ENCODE data around the gene MYOZ2. TPM values are rescaled to one million over a fixed set of nuclear protein-coding genes. Genes with fewer than 3 reads are reported as not detected.
"Not testable (repeated sequence)": the region's sequence is repeated elsewhere in the genome, so short reads cannot be mapped to it uniquely, and the experiment has no call there.

The MYOZ2 gene
- polyA plus RNA-seq, 1 experiment, result 0.17 TPM

GRCh38 chr4:119138046-119138445, 2.4 kb downstream of the MYOZ2 start:
- CTCF ChIA-PET, result interaction anchor here (0.8 to 1.7 kb wide), 2 partner anchors 12 to 26 kb away, joined by 3 to 4 read pairs; no protein-coding TSS in a partner anchor
- POLR2A ChIA-PET, result interaction anchor here (0.7 kb wide), 1 partner anchor 110 kb away, joined by 3 read pairs; no protein-coding TSS in a partner anchor

DNA sequence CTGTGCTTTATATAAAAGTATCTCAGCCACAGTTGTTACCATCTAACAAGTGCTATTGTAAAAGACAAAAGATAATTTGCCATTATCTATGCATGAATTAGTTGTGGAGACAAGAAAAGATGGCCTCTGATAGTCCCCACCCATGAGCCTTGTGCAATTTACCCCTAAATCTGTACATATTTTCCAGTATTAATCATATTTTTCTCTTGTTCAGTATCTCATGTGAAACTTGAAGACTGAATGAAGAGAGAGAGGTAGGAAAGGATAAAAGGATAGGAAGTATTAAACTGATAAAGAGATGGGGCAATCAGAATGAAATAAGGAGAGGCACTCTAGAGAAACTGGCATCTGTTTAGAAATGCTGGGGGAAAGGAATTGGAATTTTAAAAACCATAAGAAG, 3.7 kb downstream of the MYOZ2 start:
- POLR2A ChIA-PET, result no interaction called here
- TF ChIP-seq, protein P1, sequence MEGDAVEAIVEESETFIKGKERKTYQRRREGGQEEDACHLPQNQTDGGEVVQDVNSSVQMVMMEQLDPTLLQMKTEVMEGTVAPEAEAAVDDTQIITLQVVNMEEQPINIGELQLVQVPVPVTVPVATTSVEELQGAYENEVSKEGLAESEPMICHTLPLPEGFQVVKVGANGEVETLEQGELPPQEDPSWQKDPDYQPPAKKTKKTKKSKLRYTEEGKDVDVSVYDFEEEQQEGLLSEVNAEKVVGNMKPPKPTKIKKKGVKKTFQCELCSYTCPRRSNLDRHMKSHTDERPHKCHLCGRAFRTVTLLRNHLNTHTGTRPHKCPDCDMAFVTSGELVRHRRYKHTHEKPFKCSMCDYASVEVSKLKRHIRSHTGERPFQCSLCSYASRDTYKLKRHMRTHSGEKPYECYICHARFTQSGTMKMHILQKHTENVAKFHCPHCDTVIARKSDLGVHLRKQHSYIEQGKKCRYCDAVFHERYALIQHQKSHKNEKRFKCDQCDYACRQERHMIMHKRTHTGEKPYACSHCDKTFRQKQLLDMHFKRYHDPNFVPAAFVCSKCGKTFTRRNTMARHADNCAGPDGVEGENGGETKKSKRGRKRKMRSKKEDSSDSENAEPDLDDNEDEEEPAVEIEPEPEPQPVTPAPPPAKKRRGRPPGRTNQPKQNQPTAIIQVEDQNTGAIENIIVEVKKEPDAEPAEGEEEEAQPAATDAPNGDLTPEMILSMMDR (IDR thresholded peaks at IDR 0.05; ENCODE audit: insufficient read depth, low read depth, low read length), result no peak
- Histone ChIP-seq H3K36me3 (ENCODE audit: control insufficient read depth, insufficient read depth, low read length) (no peaks in the 10 kb centered on the region), H3K27me3 (ENCODE audit: control insufficient read depth, insufficient read depth, low read length) (no peaks in the 10 kb centered on the region), H3K4me3 (ENCODE audit: low read depth, low read length) (no peak overlapping the region)
- CTCF ChIA-PET, result no interaction called here
- no peak for DNase-seq (ENCODE audit: low read depth)

More at GRCh38 chr4:119138046-119138445, 2.4 kb downstream of the MYOZ2 start:
- H3K36me3 ChIP-seq (ENCODE audit: control insufficient read depth, insufficient read depth, low read length), result no peaks in the 10 kb centered on the region
- TF ChIP-seq, protein P1 (IDR thresholded peaks at IDR 0.05; ENCODE audit: insufficient read depth, low read depth, low read length), result no peak
- no peak for DNase-seq (ENCODE audit: low read depth)
- no peaks in the 10 kb centered on the region for H3K27me3 ChIP-seq (ENCODE audit: control insufficient read depth, insufficient read depth, low read length)
- H3K4me3 ChIP-seq (ENCODE audit: low read depth, low read length), result no peak overlapping the region

DNA sequence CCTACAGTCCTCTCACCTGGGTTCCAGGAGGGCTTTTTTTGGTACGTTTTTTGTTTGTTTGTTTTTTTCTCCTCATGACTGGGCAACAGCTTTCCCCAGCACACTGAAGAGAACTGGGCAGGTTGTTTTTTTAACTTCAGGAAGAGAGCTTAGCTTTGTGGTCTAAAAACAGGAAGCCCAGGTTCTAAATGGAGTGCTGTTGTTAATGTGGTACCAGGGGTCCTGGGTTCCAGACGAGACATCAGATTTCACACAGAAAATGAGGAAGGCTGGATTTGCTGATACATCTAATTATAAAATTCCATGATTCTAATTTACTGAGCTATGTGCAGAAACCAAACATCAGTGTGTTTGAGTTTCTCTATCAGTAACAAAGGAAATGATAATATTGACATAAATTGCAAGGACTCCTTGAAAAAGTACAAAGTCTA, 4.2 kb downstream of the MYOZ2 start:
- ChIA-PET CTCF (no interaction called here), POLR2A (no interaction called here)
- H3K36me3 ChIP-seq (ENCODE audit: control insufficient read depth, insufficient read depth, low read length), result no peaks in the 10 kb centered on the region
- DNase-seq (ENCODE audit: low read depth), result no peak
- H3K4me3 ChIP-seq (ENCODE audit: low read depth, low read length), result no peak overlapping the region
- TF ChIP-seq, protein P1 (IDR thresholded peaks at IDR 0.05; ENCODE audit: insufficient read depth, low read depth, low read length), result no peak
- H3K27me3 ChIP-seq (ENCODE audit: control insufficient read depth, insufficient read depth, low read length), result no peaks in the 10 kb centered on the region

GRCh38 chr4:119141283-119141682, 5.7 kb downstream of the MYOZ2 start:
- H3K36me3 ChIP-seq (ENCODE audit: control insufficient read depth, insufficient read depth, low read length); DNase-seq (ENCODE audit: low read depth); H3K27me3 ChIP-seq (ENCODE audit: control insufficient read depth, insufficient read depth, low read length); POLR2A ChIA-PET; H3K4me3 ChIP-seq (ENCODE audit: low read depth, low read length); CTCF ChIA-PET: not testable (repeated sequence)

DNA sequence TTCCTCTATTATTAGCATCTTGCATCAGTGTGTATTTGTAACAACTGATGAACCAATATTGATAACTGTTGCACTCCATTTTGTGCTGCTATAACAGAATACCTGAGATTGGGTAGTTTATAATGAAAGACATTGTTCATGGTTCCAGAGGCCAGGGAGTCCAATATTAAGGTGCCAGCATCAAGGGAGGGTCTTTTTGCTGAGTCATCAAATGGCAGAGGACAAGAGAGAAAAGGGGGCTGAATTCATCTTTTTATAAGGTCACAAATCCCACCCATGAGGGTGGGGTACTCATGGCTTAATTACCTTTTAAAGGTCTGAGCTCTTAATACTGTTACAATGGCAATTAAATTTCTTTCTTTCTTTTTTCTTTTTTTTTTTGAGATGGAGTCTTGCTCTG, 7.2 kb downstream of the MYOZ2 start:
- CTCF ChIA-PET, result interaction anchor here (0.9 kb wide), 1 partner anchor 13 kb away, joined by 3 read pairs; no protein-coding TSS in a partner anchor
- Histone ChIP-seq H3K36me3 (ENCODE audit: control insufficient read depth, insufficient read depth, low read length) (no peaks in the 10 kb centered on the region), H3K27me3 (ENCODE audit: control insufficient read depth, insufficient read depth, low read length) (no peaks in the 10 kb centered on the region), H3K4me3 (ENCODE audit: low read depth, low read length) (no peak overlapping the region)
- TF ChIP-seq, protein P1 (IDR thresholded peaks at IDR 0.05; ENCODE audit: insufficient read depth, low read depth, low read length), result no peak
- POLR2A ChIA-PET, result no interaction called here
- no peak for DNase-seq (ENCODE audit: low read depth)

- POLR2A ChIA-PET, result interaction anchor here (0.6 kb wide), 1 partner anchor 10 kb away, joined by 8 read pairs; no protein-coding TSS in a partner anchor
- CTCF ChIA-PET, result interaction anchor here (0.9 kb wide), 1 partner anchor 14 kb away, joined by 3 read pairs; no protein-coding TSS in a partner anchor
- DNase-seq (ENCODE audit: low read depth); H3K36me3 ChIP-seq (ENCODE audit: control insufficient read depth, insufficient read depth, low read length); H3K27me3 ChIP-seq (ENCODE audit: control insufficient read depth, insufficient read depth, low read length); H3K4me3 ChIP-seq (ENCODE audit: low read depth, low read length): not testable (repeated sequence)
Observed at GRCh38 chr4:119143341-119143740, 7.7 kb downstream of the MYOZ2 start.

Measured in BJ (cell line).